T-cell (primary cell): ENCODE results near the gene GALNT6. TPM values are rescaled to one million over a fixed set of nuclear protein-coding genes. Genes with fewer than 3 reads are reported as not detected.

Experiments used
- ATAC-seq, 4 experiments: fragments of 200-7000 bp in 3 of 4; fragments of 150-1000 bp in 1 of 4; cut with Tn5 transposase; replicated peaks in 1 of 4; 1 replicate in 3 of 4; 2 replicates in 1 of 4; pipeline ENCODE4 v1.10.0; 2021; ENCODE audit warnings: moderate library complexity in 3 of 4, mild to moderate bottlenecking in 2 of 4, moderate number of reproducible peaks in 1 of 4
- CTCF ChIA-PET, 2 donors: fragments of 300-600 bp; sonication (Branson Sonifier 250); formaldehyde crosslinking; loops; one replicate each; lab custom pipeline; 2022; ENCODE audit warnings: antibody characterized with exemption in 2 of 2; lab: Charles Lee
- POLR2A ChIA-PET, 2 donors: fragments of 300-600 bp; sonication (Branson Sonifier 250); formaldehyde crosslinking; loops; one replicate each; lab custom pipeline; 2022; ENCODE audit warnings: antibody characterized with exemption in 2 of 2; lab: Charles Lee
- DNase-seq, 35 experiments: peaks; one replicate each; pipeline versions ENCODE4 v3.0.0 to v3.0.0-alpha.2; 2013 to 2023
- H3K27ac ChIP-seq: one replicate; pipeline ENCODE4 v1.5.1; 2013; ENCODE audit warnings: low read length
- H3K27me3 ChIP-seq, 2 experiments: replicated peaks in 1 of 2; 1 replicate in 1 of 2; 2 replicates in 1 of 2; pipeline versions ENCODE4 v1.6.1 to v1.7.0; 2013; ENCODE audit warnings: low read length in 1 of 2, mixed read lengths in 1 of 2; ENCODE audit not compliant: control insufficient read depth in 2 of 2, insufficient read depth in 2 of 2; ENCODE audit errors: extremely low read depth in 1 of 2
- H3K36me3 ChIP-seq, 2 donors: 1 replicate in 1 of 2; 2 replicates in 1 of 2; pipeline versions ENCODE4 v1.6.1 to v1.7.0; 2013; ENCODE audit warnings: low read length in 1 of 2; ENCODE audit not compliant: control insufficient read depth in 2 of 2, insufficient read depth in 1 of 2; ENCODE audit errors: extremely low read depth in 1 of 2
- H3K4me1 ChIP-seq, 2 experiments: 1 replicate in 1 of 2; 2 replicates in 1 of 2; pipeline versions ENCODE4 v1.6.1 to v1.7.0; 2013; ENCODE audit warnings: low read length in 2 of 2, mixed read lengths in 1 of 2; ENCODE audit not compliant: insufficient read depth in 2 of 2, control insufficient read depth in 1 of 2; ENCODE audit errors: extremely low read depth in 1 of 2
- H3K4me3 ChIP-seq, 2 donors: 1 replicate in 1 of 2; 2 replicates in 1 of 2; pipeline versions ENCODE4 v1.5.1 to v1.7.0; 2013; ENCODE audit warnings: mild to moderate bottlenecking in 2 of 2, low read length in 1 of 2, moderate library complexity in 1 of 2; ENCODE audit not compliant: control insufficient read depth in 1 of 2; ENCODE audit errors: extremely low read depth in 1 of 2
- H3K9me3 ChIP-seq: 2 replicates; pipeline ENCODE4 v1.7.0; 2013
- H3K27ac Mint-ChIP-seq, 2 donors: one replicate each; pipeline ENCODE4 v1.8.0; 2020 to 2021; ENCODE audit warnings: mild to moderate bottlenecking in 2 of 2, mixed read lengths in 2 of 2
- H3K27me3 Mint-ChIP-seq, 2 donors: one replicate each; pipeline ENCODE4 v1.8.0; 2021 to 2022; ENCODE audit warnings: mixed read lengths in 2 of 2
- H3K36me3 Mint-ChIP-seq: one replicate; pipeline ENCODE4 v1.8.0; 2021; ENCODE audit warnings: mixed read lengths
- H3K4me1 Mint-ChIP-seq, 3 donors: one replicate each; pipeline ENCODE4 v1.8.0; 2020 to 2022; ENCODE audit warnings: mixed read lengths in 3 of 3, mild to moderate bottlenecking in 1 of 3
- H3K4me3 Mint-ChIP-seq, 3 donors: one replicate each; pipeline ENCODE4 v1.8.0; 2020 to 2022; ENCODE audit warnings: mild to moderate bottlenecking in 3 of 3, mixed read lengths in 3 of 3, moderate library complexity in 3 of 3
- H3K9me3 Mint-ChIP-seq, 3 donors: one replicate each; pipeline ENCODE4 v1.8.0; 2020 to 2022; ENCODE audit warnings: mixed read lengths in 3 of 3
- WGBS: methylation state at CpG from one replicate; pipeline ENCODE4 v1.1.5; 2013; ENCODE audit warnings: missing lambda C conversion rate; ENCODE audit not compliant: insufficient coverage; 5-methylcytosine and 5-hydroxymethylcytosine counted together
- total RNA-seq, 35 experiments: library from RNA in 6 of 35; stranded (reverse) in 6 of 35; fragments of 120-200 nt in 1 of 35; gene quantifications; one replicate each; pipeline versions ENCODE4 v1.2.1 to v1.2.4 and lab custom pipeline; 2013 to 2026

The GALNT6 gene
- total RNA-seq, 5 donors from 2014 or later (not counting 1 experiment from before 2014, with no cell fraction given) = 5.3 to 19.6 (median 7.9) TPM

- Histone ChIP-seq H3K4me1 (peaks cover 0 to 4% of the 10 kb centered on the region in 2 experiments), H3K27ac (no peak overlapping the region), H3K4me3 (no peak overlapping the region), H3K9me3 (no peaks in the 10 kb centered on the region), H3K27me3 (no peaks in the 10 kb centered on the region), H3K36me3 (no peaks in the 10 kb centered on the region)
- Mint-ChIP-seq H3K27ac (no peak overlapping the region), H3K9me3 (no peaks in the 10 kb centered on the region), H3K4me3 (no peak overlapping the region), H3K27me3 (no peaks in the 10 kb centered on the region), H3K36me3 (no peaks in the 10 kb centered on the region), H3K4me1 (peaks cover 2 to 15% (median 3%) of the 10 kb centered on the region in 3 donors)
- ATAC-seq = no peak
- DNase-seq = no peak
- 92% methylated on average over 5 of the region's 5 CpGs for WGBS
- ChIA-PET CTCF (interaction anchor here in 1 of 2 donors (0.5 to 0.9 kb wide), 2 partner anchors 8 to 9 kb away, joined by 3 to 4 read pairs; no protein-coding TSS in a partner anchor), POLR2A (interaction anchor here in 1 of 2 donors (1.0 kb wide), 1 partner anchor 19 kb away, joined by 3 read pairs; no protein-coding TSS in a partner anchor)
Observed at GRCh38 chr12:51349026-51349425, 42.2 kb downstream of the GALNT6 start.

GRCh38 chr12:51348116-51348515 lies 43.1 kb downstream of the GALNT6 start:
- Mint-ChIP-seq H3K27ac (no peak overlapping the region), H3K9me3 (no peaks in the 10 kb centered on the region), H3K4me3 (no peak overlapping the region), H3K27me3 (no peaks in the 10 kb centered on the region), H3K36me3 (no peaks in the 10 kb centered on the region), H3K4me1 (peaks cover 2 to 15% (median 3%) of the 10 kb centered on the region in 3 donors)
- Histone ChIP-seq H3K36me3 (no peaks in the 10 kb centered on the region), H3K9me3 (no peaks in the 10 kb centered on the region), H3K4me1 (peaks cover 0 to 4% of the 10 kb centered on the region in 2 experiments), H3K27ac (no peak overlapping the region), H3K27me3 (no peaks in the 10 kb centered on the region), H3K4me3 (no peak overlapping the region)
- no peak for ATAC-seq
- POLR2A ChIA-PET = no interaction called here
- 91% methylated on average over 4 of the region's 4 CpGs for WGBS
- no peak for DNase-seq
- CTCF ChIA-PET = interaction anchor here in 1 of 2 donors (0.7 kb wide), 1 partner anchor 21 kb away, joined by 3 read pairs; no protein-coding TSS in a partner anchor

DNA sequence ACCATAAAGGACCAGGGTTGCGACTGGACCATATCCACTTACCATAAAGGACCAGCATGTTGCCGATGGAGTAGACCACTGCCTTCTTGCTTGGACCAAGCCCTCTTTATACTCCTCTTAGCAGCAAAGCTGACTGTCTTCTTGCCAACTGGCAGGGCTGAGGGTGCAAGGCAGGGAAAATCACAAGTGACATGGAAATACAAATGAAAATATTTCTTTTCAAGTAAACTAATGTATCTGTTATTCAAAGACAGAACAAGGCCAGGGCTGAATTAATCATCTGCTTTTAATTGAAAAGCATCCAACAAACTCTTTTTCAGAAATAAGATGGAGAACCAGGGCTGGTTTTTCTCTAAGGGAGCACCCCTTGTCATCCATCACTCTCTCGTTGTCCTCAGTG lies 44.6 kb downstream of the GALNT6 start, which contains the start of gene CELA1:
Gene CELA1, minus strand, starts transcription at position 99 of the 400 bp plus-strand sequence. Its CDS starts 41 bp downstream, at position 58.
- no peak within 1 kb of the TSS for H3K4me3 ChIP-seq
- ChIA-PET POLR2A (no interaction called here), CTCF (no interaction called here)
- H3K9me3 Mint-ChIP-seq = no peaks in the 10 kb centered on the region
- no peak within 1 kb of the TSS for H3K27ac Mint-ChIP-seq
- H3K27me3 Mint-ChIP-seq = no peaks in the 10 kb centered on the region
- no peaks in the 10 kb centered on the region for H3K27me3 ChIP-seq
- no peak within 1 kb of the TSS for H3K4me3 Mint-ChIP-seq
- H3K36me3 ChIP-seq = no peaks in the 10 kb centered on the region
- no peaks in the 10 kb centered on the region for H3K4me1 ChIP-seq
- ATAC-seq (no peak), DNase-seq (no peak)
- no peak within 1 kb of the TSS for H3K27ac ChIP-seq
- no peaks in the 10 kb centered on the region for H3K9me3 ChIP-seq
- peaks cover under 1 to 9% (median 2%) of the 10 kb centered on the region in 3 donors for H3K4me1 Mint-ChIP-seq
- 100% methylated on average over 1 of the region's 3 CpGs for WGBS
- H3K36me3 Mint-ChIP-seq = no peaks in the 10 kb centered on the region

- ChIA-PET CTCF (no interaction called here), POLR2A (interaction anchor here in 1 of 2 donors (0.5 kb wide), 1 partner anchor 184 kb away, joined by 5 read pairs; no protein-coding TSS in a partner anchor)
- Histone ChIP-seq H3K4me1 (peaks cover 3 to 9% of the 10 kb centered on the region in 2 experiments), H3K27ac (no peak overlapping the region), H3K9me3 (no peaks in the 10 kb centered on the region), H3K36me3 (no peaks in the 10 kb centered on the region), H3K27me3 (no peaks in the 10 kb centered on the region), H3K4me3 (no peak overlapping the region)
- Mint-ChIP-seq H3K4me3 (no peak overlapping the region), H3K27ac (no peak overlapping the region), H3K27me3 (no peaks in the 10 kb centered on the region), H3K9me3 (no peaks in the 10 kb centered on the region), H3K4me1 (peaks cover 7 to 15% (median 8%) of the 10 kb centered on the region in 3 donors), H3K36me3 (no peaks in the 10 kb centered on the region)
- WGBS = 64% methylated on average over 4 of the region's 7 CpGs
- DNase-seq (no peak), ATAC-seq (no peak)
Observed at GRCh38 chr12:51345681-51346080, 45.5 kb downstream of the GALNT6 start.

- Histone ChIP-seq H3K27ac (no peak overlapping the region), H3K9me3 (no peaks in the 10 kb centered on the region), H3K4me3 (no peak overlapping the region), H3K36me3 (no peaks in the 10 kb centered on the region), H3K27me3 (peaks cover 0 to 5% of the 10 kb centered on the region in 2 experiments), H3K4me1 (peaks cover 3 to 15% of the 10 kb centered on the region in 2 experiments)
- ChIA-PET CTCF (interaction anchor here (0.6 to 3.6 kb wide), 4 partner anchors 8 to 578 kb away, joined by 3 to 20 read pairs (median 5); no protein-coding TSS in a partner anchor), POLR2A (interaction anchor here in 1 of 2 donors (0.7 kb wide), 1 partner anchor 40 kb away, joined by 6 read pairs; no protein-coding TSS in a partner anchor)
- ATAC-seq (no peak), DNase-seq (no peak)
- WGBS = 100% methylated on average over 1 of the region's 2 CpGs
- Mint-ChIP-seq H3K4me3 (no peak overlapping the region), H3K36me3 (no peaks in the 10 kb centered on the region), H3K4me1 (peaks cover 7 to 27% (median 8%) of the 10 kb centered on the region in 3 donors), H3K27ac (no peak overlapping the region), H3K9me3 (no peaks in the 10 kb centered on the region), H3K27me3 (no peaks in the 10 kb centered on the region)
Observed at GRCh38 chr12:51343201-51343600, 48.0 kb downstream of the GALNT6 start.

GRCh38 chr12:51342416-51342815 lies 48.8 kb downstream of the GALNT6 start:
- WGBS = 75% methylated on average over 7 of the region's 10 CpGs
- H3K9me3 Mint-ChIP-seq = no peaks in the 10 kb centered on the region
- CTCF ChIA-PET = interaction anchor here (0.6 to 3.6 kb wide), 8 partner anchors 9 to 815 kb away, joined by 3 to 20 read pairs (median 4); no protein-coding TSS in a partner anchor

More at GRCh38 chr12:51342416-51342815, 48.8 kb downstream of the GALNT6 start:
- H3K4me3 ChIP-seq = no peak overlapping the region
- POLR2A ChIA-PET = interaction anchor here (0.5 to 0.7 kb wide), 2 partner anchors 16 to 39 kb away, joined by 3 to 6 read pairs; no protein-coding TSS in a partner anchor
- no peaks in the 10 kb centered on the region for H3K27me3 Mint-ChIP-seq
- H3K4me1 Mint-ChIP-seq = peaks cover 7 to 27% (median 8%) of the 10 kb centered on the region in 3 donors
- DNase-seq (no peak), ATAC-seq (no peak)
- H3K36me3 Mint-ChIP-seq = no peaks in the 10 kb centered on the region
- no peaks in the 10 kb centered on the region for H3K36me3 ChIP-seq
- no peak overlapping the region for H3K27ac Mint-ChIP-seq
- no peak overlapping the region for H3K27ac ChIP-seq
- no peaks in the 10 kb centered on the region for H3K9me3 ChIP-seq
- peaks cover 0 to 5% of the 10 kb centered on the region in 2 experiments for H3K27me3 ChIP-seq
- H3K4me3 Mint-ChIP-seq = no peak overlapping the region
- peaks cover 3 to 15% of the 10 kb centered on the region in 2 experiments for H3K4me1 ChIP-seq
